ENCODE data around the gene RBM7. TPM values are rescaled to one million over a fixed set of nuclear protein-coding genes. Genes with fewer than 3 reads are reported as not detected.
A peak's percentile ranks its signal among the peaks of the same experiment; 100 is the strongest.

RBM7 gene
- total and polyA plus RNA-seq, 2 experiments from 2014 or later, result 48.6 to 57.0 TPM

DNA sequence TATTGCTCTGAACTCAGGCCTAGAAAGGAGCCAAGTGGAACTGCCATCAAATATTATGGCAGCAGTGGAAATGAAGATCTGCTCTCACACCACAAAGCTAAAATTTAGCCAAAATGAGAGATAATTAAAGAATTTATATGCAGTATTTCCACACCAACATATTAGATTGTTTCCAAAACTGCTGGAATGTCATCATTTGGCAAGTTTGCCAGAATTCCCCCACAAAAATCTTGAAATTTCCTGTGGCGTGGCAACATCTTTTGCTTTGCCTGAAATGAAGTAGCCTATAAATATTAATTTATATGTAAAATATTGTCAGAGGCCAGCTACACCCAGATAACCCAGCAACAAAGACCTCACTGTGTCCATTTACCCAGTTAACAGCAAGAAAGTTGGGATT lies 13.9 kb upstream of the RBM7 start:
- peaks cover 12% of the 10 kb centered on the region for H3F3A ChIP-seq (ENCODE audit: insufficient read depth)
- H3K27ac ChIP-seq, result peak overlapping the region; percentile 31; the same call in 1 of the 2 replicates
- H4K20me1 ChIP-seq (ENCODE audit: insufficient read depth), result no peaks in the 10 kb centered on the region
- 77 to 81% methylated on average over 1 of the region's 1 CpG for WGBS, 2 experiments (ENCODE audit: low coverage in 1 of 2, low lambda C conversion rate in 2 of 2, missing lambda C conversion rate in 2 of 2)
- in situ Hi-C loops (cut with MboI), result no loop called here
- H3K9me3 ChIP-seq (ENCODE audit: low read depth), result no peaks in the 10 kb centered on the region
- H2AFZ ChIP-seq, result peak overlapping the region; percentile 38
- H3K4me2 ChIP-seq (ENCODE audit: unreplicated experiment), result peak overlapping the region; percentile 26
- no peaks in the 10 kb centered on the region for H3K27me3 ChIP-seq (replicated peaks; ENCODE audit: insufficient read depth)
- no peak overlapping the region for H3K4me3 ChIP-seq
- no peaks in the 10 kb centered on the region for H3K9me2 ChIP-seq (ENCODE audit: insufficient read depth)
- H3K4me1 ChIP-seq (ENCODE audit: insufficient read depth), result peaks cover 15% of the 10 kb centered on the region
- peak; percentile 38 for DNase-seq
- no peaks in the 10 kb centered on the region for H3K79me2 ChIP-seq (ENCODE audit: insufficient read depth)
- no peak overlapping the region for H3K9ac ChIP-seq
- no peak for TF ChIP-seq EZH2 (IDR thresholded peaks at IDR 0.05; ENCODE audit: insufficient read depth, poor library complexity, severe bottlenecking)
- no peak for TF ChIP-seq EZH2phosphoT487 (IDR thresholded peaks at IDR 0.05; ENCODE audit: insufficient read depth, low read depth)
- H3K36me3 ChIP-seq (ENCODE audit: low read depth), result no peaks in the 10 kb centered on the region

DNA sequence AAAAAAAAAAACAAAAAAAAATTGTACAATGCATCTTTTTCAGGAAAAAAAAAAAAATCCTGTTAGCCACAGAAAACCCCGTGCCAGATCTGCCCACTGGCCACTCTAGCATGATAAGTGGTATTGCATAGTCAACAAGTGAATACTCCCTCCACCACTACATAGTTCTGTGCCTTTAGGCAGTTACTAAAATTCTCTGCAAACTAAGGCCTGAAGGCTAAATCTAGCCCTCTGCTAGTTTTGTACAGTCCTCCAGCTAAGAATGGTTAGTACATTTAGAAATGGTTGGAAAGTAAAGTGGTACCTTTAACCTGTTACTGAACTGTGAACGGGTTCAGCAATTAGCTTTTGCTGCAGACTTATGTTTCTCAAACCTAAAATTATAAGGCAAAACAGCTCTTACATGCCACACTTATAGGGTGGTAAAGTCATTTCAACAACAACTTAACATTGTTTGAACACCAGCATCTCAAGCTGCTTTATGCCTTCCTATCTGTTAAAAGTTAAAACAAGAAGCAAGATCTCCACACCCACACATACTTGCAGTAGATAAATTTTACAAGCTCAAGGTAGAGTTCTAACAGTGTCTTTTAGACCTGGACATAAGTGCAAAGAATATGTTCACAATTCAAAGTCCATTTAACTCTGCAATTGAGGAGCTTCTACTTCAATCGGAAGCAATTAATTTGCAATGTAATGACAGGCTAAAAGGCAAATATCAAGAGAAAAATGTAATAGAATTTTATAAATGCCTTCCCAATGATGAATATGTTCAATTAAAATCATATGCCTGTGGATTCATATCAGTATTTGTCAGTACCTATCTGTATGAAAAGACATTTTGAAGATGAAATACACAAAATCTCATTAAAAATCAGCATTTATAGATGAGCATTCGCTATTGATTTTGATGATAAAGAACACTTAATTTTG lies 7.5 kb upstream of the RBM7 start:
- WGBS, 2 experiments (ENCODE audit: low coverage in 1 of 2, low lambda C conversion rate in 2 of 2, missing lambda C conversion rate in 2 of 2), result 65 to 70% methylated on average over 4 of the region's 4 CpGs
- no peak overlapping the region for H3K9ac ChIP-seq
- no peak overlapping the region for H3K27ac ChIP-seq
- in situ Hi-C loops (cut with MboI), result no loop called here
- H3K4me2 ChIP-seq (ENCODE audit: unreplicated experiment), result peak overlapping the region; percentile 12
- no peaks in the 10 kb centered on the region for H3K79me2 ChIP-seq (ENCODE audit: insufficient read depth)
- peak overlapping the region; percentile 23; the same call in 1 of the 2 replicates for H2AFZ ChIP-seq
- no peaks in the 10 kb centered on the region for H3K9me2 ChIP-seq (ENCODE audit: insufficient read depth)
- H3K36me3 ChIP-seq (ENCODE audit: low read depth), result no peaks in the 10 kb centered on the region
- H3K27me3 ChIP-seq (replicated peaks; ENCODE audit: insufficient read depth), result no peaks in the 10 kb centered on the region
- H3F3A ChIP-seq (ENCODE audit: insufficient read depth), result peaks cover 12% of the 10 kb centered on the region; the same call in 1 of the 2 replicates
- no peak for DNase-seq
- H3K9me3 ChIP-seq (ENCODE audit: low read depth), result no peaks in the 10 kb centered on the region
- no peak for TF ChIP-seq EZH2 (IDR thresholded peaks at IDR 0.05; ENCODE audit: insufficient read depth, poor library complexity, severe bottlenecking)
- no peak for TF ChIP-seq EZH2phosphoT487 (IDR thresholded peaks at IDR 0.05; ENCODE audit: insufficient read depth, low read depth)
- H3K4me1 ChIP-seq (ENCODE audit: insufficient read depth), result peaks cover 17% of the 10 kb centered on the region
- H3K4me3 ChIP-seq, result no peak overlapping the region
- no peaks in the 10 kb centered on the region for H4K20me1 ChIP-seq (ENCODE audit: insufficient read depth)

GRCh38 chr11:114395736-114396135 lies 4.7 kb upstream of the RBM7 start:
- Histone ChIP-seq H2AFZ (no peak overlapping the region), H3K9me3 (ENCODE audit: low read depth) (no peaks in the 10 kb centered on the region), H3K9ac (no peak overlapping the region), H3K27ac (no peak overlapping the region), H3K36me3 (ENCODE audit: low read depth) (no peaks in the 10 kb centered on the region), H3K9me2 (ENCODE audit: insufficient read depth) (no peaks in the 10 kb centered on the region), H3K79me2 (ENCODE audit: insufficient read depth) (peaks cover 19% of the 10 kb centered on the region), H3F3A (ENCODE audit: insufficient read depth) (peaks cover 14% of the 10 kb centered on the region; the same call in 1 of the 2 replicates), H3K4me1 (ENCODE audit: insufficient read depth) (peaks cover 36% of the 10 kb centered on the region), H4K20me1 (ENCODE audit: insufficient read depth) (no peaks in the 10 kb centered on the region), H3K4me2 (ENCODE audit: unreplicated experiment) (no peak overlapping the region), H3K4me3 (no peak overlapping the region), H3K27me3 (replicated peaks; ENCODE audit: insufficient read depth) (no peaks in the 10 kb centered on the region)
- peak; percentile 27 for DNase-seq
- WGBS, 2 experiments (ENCODE audit: low coverage in 1 of 2, low lambda C conversion rate in 2 of 2, missing lambda C conversion rate in 2 of 2), result 32 to 42% methylated on average over 3 of the region's 3 CpGs
- in situ Hi-C loops (cut with MboI), result no loop called here
- no peak for TF ChIP-seq EZH2phosphoT487 (IDR thresholded peaks at IDR 0.05; ENCODE audit: insufficient read depth, low read depth)
- no peak for TF ChIP-seq EZH2 (IDR thresholded peaks at IDR 0.05; ENCODE audit: insufficient read depth, poor library complexity, severe bottlenecking)

- Histone ChIP-seq H3K9ac (no peak overlapping the region), H3K9me3 (ENCODE audit: low read depth) (no peaks in the 10 kb centered on the region), H3K4me1 (ENCODE audit: insufficient read depth) (peaks cover 36% of the 10 kb centered on the region), H3K9me2 (ENCODE audit: insufficient read depth) (no peaks in the 10 kb centered on the region), H2AFZ (no peak overlapping the region), H3K79me2 (ENCODE audit: insufficient read depth) (peaks cover 31% of the 10 kb centered on the region), H3K4me2 (ENCODE audit: unreplicated experiment) (no peak overlapping the region), H3K27me3 (replicated peaks; ENCODE audit: insufficient read depth) (no peaks in the 10 kb centered on the region), H3K27ac (no peak overlapping the region), H3K4me3 (no peak overlapping the region), H4K20me1 (ENCODE audit: insufficient read depth) (no peaks in the 10 kb centered on the region), H3K36me3 (ENCODE audit: low read depth) (no peaks in the 10 kb centered on the region), H3F3A (ENCODE audit: insufficient read depth) (peaks cover 14% of the 10 kb centered on the region; the same call in 1 of the 2 replicates)
- no peak for DNase-seq
- TF ChIP-seq EZH2phosphoT487 (IDR thresholded peaks at IDR 0.05; ENCODE audit: insufficient read depth, low read depth) (no peak), EZH2 (IDR thresholded peaks at IDR 0.05; ENCODE audit: insufficient read depth, poor library complexity, severe bottlenecking) (no peak)
- in situ Hi-C loops (cut with MboI), result no loop called here
These were observed 3.5 kb upstream of the RBM7 start for GRCh38 chr11:114396916-114397315.

Data from GM23248 (cell line).